Esophagus muscularis mucosa (tissue), 4 donors: ENCODE results near the gene MCUB. TPM values are rescaled to one million over a fixed set of nuclear protein-coding genes. Genes with fewer than 3 reads are reported as not detected.

Source experiments
- DNase-seq: peaks from one replicate; pipeline ENCODE4 v3.0.0-alpha.2; 2017; ENCODE audit errors: extremely low spot score
- H3K27ac ChIP-seq, 4 donors: fragments of 200-600 bp; sonication (generic); replicated peaks in 1 of 4; 1 replicate in 3 of 4; 2 replicates in 1 of 4; pipeline ENCODE4 v1.5.1; 2016 to 2019; ENCODE audit warnings: mild to moderate bottlenecking in 1 of 4
- H3K27me3 ChIP-seq, 4 donors: fragments of 200-600 bp; sonication (generic); one replicate each; pipeline versions ENCODE4 v1.5.1 to v1.6.0; 2016 to 2019
- H3K36me3 ChIP-seq, 4 donors: fragments of 200-600 bp; sonication (generic); one replicate each; pipeline ENCODE4 v1.5.1; 2016 to 2019
- H3K4me1 ChIP-seq, 4 donors: fragments of 200-600 bp; sonication (generic); one replicate each; pipeline ENCODE4 v1.5.1; 2016 to 2019
- H3K4me3 ChIP-seq, 4 donors: fragments of 200-600 bp; sonication (generic); 1 replicate in 2 of 4; 2 replicates in 2 of 4; pipeline ENCODE4 v1.5.1; 2016 to 2019; ENCODE audit warnings: mild to moderate bottlenecking in 4 of 4, moderate library complexity in 1 of 4
- H3K9me3 ChIP-seq, 4 donors: fragments of 200-600 bp; sonication (generic); 1 replicate in 3 of 4; 2 replicates in 1 of 4; pipeline ENCODE4 v1.5.1; 2016 to 2019
- CTCF ChIP-seq, 3 experiments: fragments of 200-600 bp in 2 of 3; fragments of 450-650 bp in 1 of 3; sonication (generic) in 2 of 3; IDR thresholded peaks; one replicate each; pipeline ENCODE4 v1.5.1; 2017 to 2019; ENCODE audit warnings: antibody characterized with exemption in 3 of 3, mild to moderate bottlenecking in 2 of 3, moderate library complexity in 1 of 3
- EP300 ChIP-seq: sonication (generic); formaldehyde crosslinking; IDR thresholded peaks from one replicate; pipeline ENCODE4 v1.6.1; 2017; ENCODE audit warnings: antibody characterized with exemption
- POLR2A ChIP-seq: fragments of 450-650 bp; IDR thresholded peaks from one replicate; pipeline ENCODE4 v1.6.1; 2017; ENCODE audit warnings: antibody characterized with exemption, moderate library complexity, mild to moderate bottlenecking, low read depth
- POLR2AphosphoS5 ChIP-seq, 2 donors: sonication (generic); formaldehyde crosslinking; IDR thresholded peaks; one replicate each; pipeline ENCODE4 v1.6.1; 2017; ENCODE audit warnings: antibody characterized with exemption in 2 of 2
- WGBS: methylation state at CpG from one replicate; pipeline ENCODE4 v1.1.5; 2018; 5-methylcytosine and 5-hydroxymethylcytosine counted together
- intact Hi-C: fragments of 100-400 bp; cut with DNase I; formaldehyde crosslinking; loops from one replicate; pipeline ENCODE4 v1.15.1; 2023
- total RNA-seq, 4 donors: library from RNA; depleted of rRNA; stranded (reverse); fragments of >200 nt; gene quantifications; one replicate each; pipeline versions ENCODE4 v1.1.0 to v1.2.1, GENCODE V29; 2016

The MCUB gene
- total RNA-seq, 4 donors from 2014 or later = 7.9 to 25.6 (median 15.1) TPM

DNA sequence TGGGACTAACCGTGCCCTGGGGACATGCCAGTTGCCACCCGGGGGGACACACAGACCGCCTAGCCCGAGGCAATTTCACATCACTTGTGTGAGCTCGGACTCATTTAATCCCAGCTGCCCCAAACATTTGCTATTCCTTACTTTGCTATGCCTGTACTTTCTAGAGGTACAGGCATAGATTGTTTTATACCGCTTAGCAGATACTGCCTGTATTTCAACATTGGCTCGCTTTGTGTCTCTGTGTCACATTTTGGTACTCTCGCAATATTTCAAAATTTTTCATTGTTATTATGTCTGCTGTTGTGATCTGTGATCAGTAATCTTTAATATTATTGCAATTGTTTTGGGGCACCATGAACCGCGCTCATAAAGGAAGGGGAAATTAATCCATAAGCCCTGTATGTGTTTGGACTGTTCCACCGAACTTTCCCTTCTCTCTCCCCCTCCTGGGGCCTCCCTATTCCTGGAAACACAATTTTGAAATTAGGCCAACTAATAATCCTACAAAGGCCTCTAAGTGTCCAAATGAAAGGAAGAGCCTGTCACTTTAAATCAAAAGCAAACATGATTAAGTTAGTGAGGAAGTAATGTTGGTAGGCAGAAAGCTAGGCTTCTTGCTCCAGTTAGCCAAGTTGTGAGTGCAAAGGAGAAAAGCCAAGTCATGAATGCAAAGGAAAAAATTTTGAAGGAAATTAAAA, 143.8 kb downstream of the MCUB start:
- H3K27me3 ChIP-seq = no peaks in the 10 kb centered on the region
- intact Hi-C loops = loop anchor here (2.0 to 10.0 kb wide), 3 partner anchors 25 to 279 kb away; partner anchors contain the start of gene GAR1
- H3K4me3 ChIP-seq = peak overlapping the region; percentile 61 to 86 (median 78)
- peaks cover 0 to 13% (median 8%) of the 10 kb centered on the region in 4 donors for H3K36me3 ChIP-seq
- H3K9me3 ChIP-seq = no peaks in the 10 kb centered on the region
- TF ChIP-seq CTCF (IDR thresholded peaks at IDR 0.05) = no peak
- TF ChIP-seq EP300 = no peak
- TF ChIP-seq POLR2A = no peak
- TF ChIP-seq POLR2AphosphoS5 (IDR thresholded peaks at IDR 0.05) = no peak
- DNase-seq = no peak
- WGBS = 28% methylated on average over 7 of the region's 11 CpGs
- peaks cover 11 to 28% (median 23%) of the 10 kb centered on the region in 4 donors for H3K4me1 ChIP-seq
- H3K27ac ChIP-seq = peak overlapping the region; percentile 75 to 91 (median 86)

- no peak for TF ChIP-seq POLR2A
- TF ChIP-seq POLR2AphosphoS5 (IDR thresholded peaks at IDR 0.05) = no peak
- no peak for TF ChIP-seq CTCF (IDR thresholded peaks at IDR 0.05)
- Histone ChIP-seq H3K36me3 (peaks cover 0 to 28% (median 17%) of the 10 kb centered on the region in 4 donors), H3K9me3 (no peaks in the 10 kb centered on the region), H3K27ac (no peak overlapping the region), H3K4me1 (peaks cover 0 to 11% (median 8%) of the 10 kb centered on the region in 4 donors), H3K4me3 (no peak overlapping the region), H3K27me3 (no peaks in the 10 kb centered on the region)
- WGBS = 68% methylated on average over 2 of the region's 2 CpGs
- no peak for DNase-seq
- intact Hi-C loops = loop anchor here (10.0 kb wide), 1 partner anchor 284 kb away; no protein-coding TSS in a partner anchor
These were observed 148.4 kb downstream of the MCUB start for GRCh38 chr4:109708435-109708834.

DNA sequence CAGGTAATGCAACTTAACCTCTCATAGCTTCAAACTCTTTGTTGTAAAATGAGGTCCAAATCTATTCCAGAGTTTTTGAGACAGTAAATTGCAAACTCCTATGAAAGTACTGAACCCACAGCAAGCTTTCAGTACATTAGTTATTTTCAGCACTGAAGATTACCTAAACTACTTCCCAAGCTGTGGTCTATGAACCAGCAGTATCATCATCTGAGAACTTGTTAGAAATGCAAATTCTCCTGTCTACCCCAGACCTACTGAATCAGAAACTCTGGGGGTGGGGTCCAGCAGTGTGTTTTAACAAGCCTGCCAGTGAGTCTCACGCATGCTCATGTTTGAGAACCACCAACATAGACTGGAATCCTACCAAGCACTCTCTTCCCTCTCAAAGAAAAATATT, 148.9 kb downstream of the MCUB start:
- Histone ChIP-seq H3K4me3 (no peak overlapping the region), H3K9me3 (no peaks in the 10 kb centered on the region), H3K36me3 (peaks cover 0 to 33% (median 19%) of the 10 kb centered on the region in 4 donors), H3K27ac (no peak overlapping the region), H3K4me1 (peaks cover 0 to 5% (median 3%) of the 10 kb centered on the region in 4 donors), H3K27me3 (no peaks in the 10 kb centered on the region)
- 93% methylated on average over 1 of the region's 1 CpG for WGBS
- no peak for DNase-seq
- intact Hi-C loops = loop anchor here (10.0 kb wide), 1 partner anchor 284 kb away; no protein-coding TSS in a partner anchor
- TF ChIP-seq POLR2A (no peak), POLR2AphosphoS5 (IDR thresholded peaks at IDR 0.05) (no peak), EP300 (no peak), CTCF (IDR thresholded peaks at IDR 0.05) (no peak)

- no peaks in the 10 kb centered on the region for H3K4me1 ChIP-seq
- intact Hi-C loops = no loop called here
- DNase-seq = no peak
- H3K27ac ChIP-seq = no peak overlapping the region
- peaks cover 0 to 59% (median 30%) of the 10 kb centered on the region in 4 donors for H3K36me3 ChIP-seq
- H3K27me3 ChIP-seq = no peaks in the 10 kb centered on the region
- H3K4me3 ChIP-seq = no peak overlapping the region
- H3K9me3 ChIP-seq = no peaks in the 10 kb centered on the region
- 95% methylated on average over 3 of the region's 3 CpGs for WGBS
- TF ChIP-seq POLR2A (no peak), CTCF (IDR thresholded peaks at IDR 0.05) (no peak), EP300 (no peak), POLR2AphosphoS5 (IDR thresholded peaks at IDR 0.05) (no peak)
These were observed 153.5 kb downstream of the MCUB start for GRCh38 chr4:109713500-109713899.
